Hematopoietic multipotent progenitor cell treated with erythropoietin and hydrocortisone succinate and interleukin-3 and kit ligand, for 17 days (in vitro differentiated cells): ENCODE data around the gene PPM1D.
"Not testable (repeated sequence)": the region's sequence is repeated elsewhere in the genome, so short reads cannot be mapped to it uniquely, and the experiment has no call there.

Experiments
- DNase-seq: peaks from one replicate; pipeline ENCODE4 v3.0.0-alpha.2; 2015; ENCODE audit warnings: low spot score

The PPM1D gene

GRCh38 chr17:60622961-60623360, 23.0 kb downstream of the PPM1D start:
- DNase-seq: no peak

GRCh38 chr17:60623415-60623814, 23.4 kb downstream of the PPM1D start:
- no peak for DNase-seq

- DNase-seq: no peak
Observed at GRCh38 chr17:60627124-60627523, 27.1 kb downstream of the PPM1D start.

GRCh38 chr17:60628252-60628889, 28.4 kb downstream of the PPM1D start:
- DNase-seq: no peak

- DNase-seq: no peak
Observed at GRCh38 chr17:60629120-60629519, 29.1 kb downstream of the PPM1D start.

GRCh38 chr17:60630352-60630751, 30.4 kb downstream of the PPM1D start:
- no peak for DNase-seq

- DNase-seq: no peak
Observed at GRCh38 chr17:60631119-60631518, 31.1 kb downstream of the PPM1D start.

GRCh38 chr17:60637683-60638082, 37.7 kb downstream of the PPM1D start:
- no peak for DNase-seq

GRCh38 chr17:60639019-60639330, 39.0 kb downstream of the PPM1D start:
- DNase-seq: no peak

GRCh38 chr17:60640503-60640902, 40.5 kb downstream of the PPM1D start:
- no peak for DNase-seq

- no peak for DNase-seq
Observed at GRCh38 chr17:60641126-60641525, 41.1 kb downstream of the PPM1D start.

GRCh38 chr17:60641810-60642220, 41.8 kb downstream of the PPM1D start:
- peak; percentile 91 for DNase-seq

- DNase-seq: no peak
Observed at GRCh38 chr17:60645918-60646523, 46.0 kb downstream of the PPM1D start.

GRCh38 chr17:60646701-60647100, 46.7 kb downstream of the PPM1D start:
- DNase-seq: no peak

- DNase-seq: no peak
Observed at GRCh38 chr17:60647705-60648104, 47.7 kb downstream of the PPM1D start.

- no peak for DNase-seq
Observed at GRCh38 chr17:60652454-60653247, 52.7 kb downstream of the PPM1D start.

GRCh38 chr17:60653569-60653968, 53.6 kb downstream of the PPM1D start:
- DNase-seq: no peak

GRCh38 chr17:60656499-60656898, 56.5 kb downstream of the PPM1D start:
- no peak for DNase-seq

GRCh38 chr17:60659156-60659555, 59.2 kb downstream of the PPM1D start:
- DNase-seq: no peak

GRCh38 chr17:60661489-60661888, 61.5 kb downstream of the PPM1D start:
- no peak for DNase-seq

GRCh38 chr17:60664022-60664421, 64.0 kb downstream of the PPM1D start:
- DNase-seq: no peak

GRCh38 chr17:60665602-60666001, 65.6 kb downstream of the PPM1D start:
- DNase-seq: no peak

GRCh38 chr17:60668741-60669140, 68.7 kb downstream of the PPM1D start:
- not testable (repeated sequence) for DNase-seq
